K562 (cell line): Measurements from ENCODE around the gene RBM44. TPM values are rescaled to one million over a fixed set of nuclear protein-coding genes. Genes with fewer than 3 reads are reported as not detected.
"Not testable (repeated sequence)": the region's sequence is repeated elsewhere in the genome, so short reads cannot be mapped to it uniquely, and the experiment has no call there.

Source experiments
- ATAC-seq: fragments of 200-7000 bp; cut with Tn5 transposase; 3 replicates; pipeline ENCODE4 v1.9.1; 2020; ENCODE audit warnings: moderate library complexity
- BruUV-seq: library from RNA; stranded (reverse); fragments of 400-500 nt; replicated peaks from 2 replicates; lab custom pipeline; 2021; lab: Mats Ljungman, UMichigan
- CTCF ChIA-PET: fragments of 300-600 bp; formaldehyde crosslinking; extraction: SDS; loops from one replicate; lab custom pipeline; 2021; ENCODE audit warnings: low intra/inter-chr PET ratio; lab: Yijun Ruan, JAX
- POLR2A ChIA-PET: fragments of 300-600, 350-650 bp; sonication (Branson Sonifier 250); formaldehyde crosslinking; extraction: SDS; loops from one replicate; lab custom pipeline; 2021; ENCODE audit warnings: antibody characterized with exemption, inconsistent platforms; lab: Yijun Ruan, JAX
- DNase-seq, 4 experiments: peaks; one replicate each; pipeline versions ENCODE4 v3.0.0 to v3.0.0-alpha.2; 2011 to 2018; ENCODE audit warnings: low spot score in 3 of 4, mixed read lengths in 3 of 4; ENCODE audit errors: extremely low read depth in 1 of 4
- FAIRE-seq: peaks from 2 replicates; lab custom pipeline; 2011; peaks lifted over from hg19 to GRCh38; lab: Jason Lieb, UNC
- H2AFZ ChIP-seq: 2 replicates; pipeline ENCODE4 v1.6.0; 2011; ENCODE audit warnings: low read depth, low read length, control low read depth, inconsistent platforms
- H3K27ac ChIP-seq: fragments of 200-600 bp; 3 replicates; pipeline ENCODE4 v1.8.0; 2011; ENCODE audit warnings: low read depth, mild to moderate bottlenecking, control low read depth, inconsistent platforms, low read length, moderate library complexity, mixed read lengths; ENCODE audit errors: extremely low read depth
- H3K27me3 ChIP-seq, 2 experiments: fragments of 300-600 bp in 1 of 2; 2 replicates in 1 of 2; 3 replicates in 1 of 2; pipeline versions ENCODE4 v1.6.0 to v1.8.0; 2011; ENCODE audit warnings: inconsistent platforms in 2 of 2, low read length in 2 of 2, mild to moderate bottlenecking in 1 of 2, mixed read lengths in 1 of 2, moderate library complexity in 1 of 2; ENCODE audit not compliant: control insufficient read depth in 2 of 2, insufficient read depth in 2 of 2
- H3K36me3 ChIP-seq: fragments of 300-600 bp; 3 replicates; pipeline ENCODE4 v1.8.0; 2011; ENCODE audit warnings: mild to moderate bottlenecking, low read length, inconsistent platforms; ENCODE audit not compliant: control insufficient read depth, insufficient read depth
- H3K4me1 ChIP-seq, 2 experiments: fragments of 200-600 bp in 1 of 2; replicated peaks in 1 of 2; 2 replicates in 1 of 2; 3 replicates in 1 of 2; pipeline versions ENCODE4 v1.5.1 to v1.8.0; 2011; ENCODE audit warnings: inconsistent platforms in 2 of 2, low read length in 2 of 2, mild to moderate bottlenecking in 1 of 2, mixed read lengths in 1 of 2, moderate library complexity in 1 of 2; ENCODE audit not compliant: control insufficient read depth in 2 of 2, insufficient read depth in 2 of 2
- H3K4me2 ChIP-seq: 2 replicates; pipeline ENCODE4 v1.6.1; 2011; ENCODE audit warnings: low read length, control low read depth, inconsistent platforms, mixed read lengths; ENCODE audit not compliant: insufficient read depth
- H3K4me3 ChIP-seq: fragments of 200-600 bp; sonication (generic), shearing (Covaris generic); 2 replicates; pipeline ENCODE4 v1.5.1; 2016; ENCODE audit warnings: control low read depth, inconsistent platforms
- H3K79me2 ChIP-seq: fragments of 200-600 bp; 3 replicates; pipeline ENCODE4 v1.8.0; 2011; ENCODE audit warnings: low read length, inconsistent platforms; ENCODE audit not compliant: control insufficient read depth, insufficient read depth
- H3K9ac ChIP-seq, 2 experiments: 2 replicates each; pipeline versions ENCODE4 v1.6.0 to v1.6.1; 2011; ENCODE audit warnings: low read depth in 2 of 2, low read length in 2 of 2, control low read depth in 1 of 2, inconsistent platforms in 1 of 2, mild to moderate bottlenecking in 1 of 2, mixed read lengths in 1 of 2; ENCODE audit not compliant: insufficient read depth in 1 of 2
- H3K9me1 ChIP-seq: one replicate; pipeline ENCODE4 v1.6.0; 2011; ENCODE audit warnings: inconsistent platforms, mild to moderate bottlenecking, low read length, moderate library complexity; ENCODE audit not compliant: control insufficient read depth, insufficient read depth
- H3K9me3 ChIP-seq: replicated peaks from 2 replicates; pipeline ENCODE4 v1.5.1; 2011; ENCODE audit warnings: low read depth, low read length, inconsistent platforms; ENCODE audit not compliant: control insufficient read depth, insufficient read depth
- H4K20me1 ChIP-seq: replicated peaks from 2 replicates; pipeline ENCODE4 v1.6.1; 2011; ENCODE audit warnings: low read length, inconsistent platforms, mixed read lengths; ENCODE audit not compliant: control insufficient read depth, insufficient read depth
- CAMTA2 ChIP-seq: fragments of 250-450 bp; sonication (Bioruptor Pico); conservative IDR thresholded peaks from 2 replicates; pipeline ENCODE4 v1.5.1; 2022
- CCNT2 ChIP-seq: IDR thresholded peaks from 2 replicates; pipeline ENCODE4 v1.6.1; 2011; ENCODE audit warnings: borderline replicate concordance, low read depth, mild to moderate bottlenecking, moderate library complexity, mixed read lengths, low read length; ENCODE audit not compliant: insufficient read length; ENCODE audit errors: extremely low read depth
- CREB1 ChIP-seq, 2 experiments: sonication (generic) in 1 of 2; formaldehyde crosslinking in 1 of 2; IDR thresholded peaks; 2 replicates each; pipeline versions ENCODE4 v1.6.1 to v1.8.0; 2012 to 2022; ENCODE audit warnings: inconsistent platforms in 1 of 2, mild to moderate bottlenecking in 1 of 2, missing genetic modification reagents in 1 of 2, moderate library complexity in 1 of 2
- KLF1 ChIP-seq: fragments of 450-650 bp; IDR thresholded peaks from 2 replicates; pipeline ENCODE4 v1.6.1; 2016; ENCODE audit warnings: missing genetic modification characterization, missing compliant biosample characterization
- MAFG ChIP-seq: fragments of 450-650 bp; conservative IDR thresholded peaks from 2 replicates; pipeline ENCODE4 v1.6.1; 2016; ENCODE audit warnings: missing genetic modification characterization, missing compliant biosample characterization
- MIER1 ChIP-seq: fragments of 450-650 bp; IDR thresholded peaks from 2 replicates; pipeline ENCODE4 v1.6.1; 2016; ENCODE audit warnings: antibody characterized with exemption, mild to moderate bottlenecking, low read depth
- NCOA4 ChIP-seq: fragments of 450-650 bp; IDR thresholded peaks from 2 replicates; pipeline ENCODE4 v1.6.1; 2018; ENCODE audit warnings: mild to moderate bottlenecking; ENCODE audit not compliant: partially characterized antibody
- ZNF217 ChIP-seq: sonication (generic); formaldehyde crosslinking; IDR thresholded peaks from 2 replicates; pipeline ENCODE4 v1.8.0; 2022; ENCODE audit warnings: mild to moderate bottlenecking, missing genetic modification reagents
- WGBS: fragments of 100-300 bp; shearing (Covaris generic); methylation state at CpG from one replicate; pipeline ENCODE4 v1.1.6; 2016; ENCODE audit warnings: low coverage, mixed read lengths; ENCODE audit not compliant: insufficient coverage; ENCODE audit errors: missing lambda C conversion rate; 5-methylcytosine and 5-hydroxymethylcytosine counted together
- in situ Hi-C: fragments of 300-500 bp; cut with MboI; formaldehyde crosslinking; loops from 4 replicates; pipeline ENCODE4 v1.15.0; 2018; ENCODE audit warnings: inconsistent platforms, mixed read lengths
- intact Hi-C: fragments of 100-400 bp; cut with micrococcal nuclease; formaldehyde crosslinking; loops from 2 replicates; pipeline ENCODE4 v1.14.2; 2022
- polyA plus RNA-seq, 8 experiments: library from polyadenylated mRNA; depleted of rRNA in 4 of 8; stranded (reverse) in 5 of 8; unstranded in 3 of 8; fragments of >200 nt; fragmentation: Nextera tagmentation in 2 of 8; fragmentation: Illumina TruSeq in 1 of 8; extraction: Ambion mirVana in 2 of 8; extraction: Trizol in 1 of 8; gene quantifications; 2 replicates each; pipeline versions ENCODE4 v1.2.1 to v1.2.3, GENCODE V29; 2011 to 2014; ENCODE audit warnings: inconsistent platforms in 1 of 8, missing spikeins in 1 of 8
- total RNA-seq, 7 experiments: library from RNA; depleted of rRNA in 6 of 7; stranded (reverse); fragments of >200 nt in 6 of 7; fragmentation: Illumina TruSeq in 2 of 7; extraction: Trizol in 2 of 7; gene quantifications; 2 replicates each; pipeline versions ENCODE4 v1.2.1 to v1.2.3, GENCODE V29; 2011 to 2021; ENCODE audit warnings: low replicate concordance in 1 of 7
- TF ChIP-seq, protein P1 (sequence below): sonication (generic); formaldehyde crosslinking; IDR thresholded peaks from 2 replicates; pipeline ENCODE4 v1.8.1; 2023; ENCODE audit warnings: mild to moderate bottlenecking, missing genetic modification reagents
- TF ChIP-seq, protein P2 (sequence below): fragments of 450-650 bp; IDR thresholded peaks from 2 replicates; pipeline ENCODE4 v1.6.1; 2018; ENCODE audit not compliant: partially characterized antibody

Gene RBM44
- total and polyA plus RNA-seq, 9 of the 15 experiments (the other 6 are each of a cell fraction or from before 2014, with no cell fraction given) = 0.04 to 0.25 (median 0.13) TPM

DNA sequence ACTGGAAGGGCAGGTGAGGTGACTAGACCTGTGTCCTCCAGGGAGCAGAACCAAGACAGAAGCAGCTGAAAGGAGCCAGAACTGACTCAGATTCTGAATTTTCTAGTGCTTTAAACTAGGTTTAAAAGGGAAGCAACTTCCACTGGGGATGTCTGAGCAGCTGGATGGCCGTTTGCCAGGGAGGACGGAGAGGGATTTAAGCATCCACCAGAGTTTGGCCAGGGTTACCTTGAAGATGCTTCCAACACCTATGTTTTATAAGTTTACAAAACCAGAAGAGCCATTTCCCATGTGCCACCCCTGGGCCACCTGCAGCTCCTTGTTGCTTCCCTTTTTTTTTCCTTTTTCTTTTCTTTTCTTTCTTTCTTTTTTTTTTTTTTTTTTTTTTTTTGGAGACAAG is 48.6 kb upstream of the RBM44 start:
- no peaks in the 10 kb centered on the region for H3K79me2 ChIP-seq
- H3K9me3 ChIP-seq = no peaks in the 10 kb centered on the region
- no peak overlapping the region for H2AFZ ChIP-seq
- TF ChIP-seq ZNF217 (CRISPR knock-in tag) (no peak), CCNT2 (no peak), MAFG (tag) (no peak), MIER1 (no peak), NCOA4 (no peak), CREB1 (IDR thresholded peaks at IDR 0.05) (no peak), CREB1 (CRISPR knock-in tag; IDR thresholded peaks at IDR 0.05) (no peak), CAMTA2 (CRISPR knock-in tag) (no peak), KLF1 (tag) (no peak)
- TF ChIP-seq, protein P1, sequence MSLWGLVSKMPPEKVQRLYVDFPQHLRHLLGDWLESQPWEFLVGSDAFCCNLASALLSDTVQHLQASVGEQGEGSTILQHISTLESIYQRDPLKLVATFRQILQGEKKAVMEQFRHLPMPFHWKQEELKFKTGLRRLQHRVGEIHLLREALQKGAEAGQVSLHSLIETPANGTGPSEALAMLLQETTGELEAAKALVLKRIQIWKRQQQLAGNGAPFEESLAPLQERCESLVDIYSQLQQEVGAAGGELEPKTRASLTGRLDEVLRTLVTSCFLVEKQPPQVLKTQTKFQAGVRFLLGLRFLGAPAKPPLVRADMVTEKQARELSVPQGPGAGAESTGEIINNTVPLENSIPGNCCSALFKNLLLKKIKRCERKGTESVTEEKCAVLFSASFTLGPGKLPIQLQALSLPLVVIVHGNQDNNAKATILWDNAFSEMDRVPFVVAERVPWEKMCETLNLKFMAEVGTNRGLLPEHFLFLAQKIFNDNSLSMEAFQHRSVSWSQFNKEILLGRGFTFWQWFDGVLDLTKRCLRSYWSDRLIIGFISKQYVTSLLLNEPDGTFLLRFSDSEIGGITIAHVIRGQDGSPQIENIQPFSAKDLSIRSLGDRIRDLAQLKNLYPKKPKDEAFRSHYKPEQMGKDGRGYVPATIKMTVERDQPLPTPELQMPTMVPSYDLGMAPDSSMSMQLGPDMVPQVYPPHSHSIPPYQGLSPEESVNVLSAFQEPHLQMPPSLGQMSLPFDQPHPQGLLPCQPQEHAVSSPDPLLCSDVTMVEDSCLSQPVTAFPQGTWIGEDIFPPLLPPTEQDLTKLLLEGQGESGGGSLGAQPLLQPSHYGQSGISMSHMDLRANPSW (CRISPR knock-in tag) = no peak
- TF ChIP-seq, protein P2, sequence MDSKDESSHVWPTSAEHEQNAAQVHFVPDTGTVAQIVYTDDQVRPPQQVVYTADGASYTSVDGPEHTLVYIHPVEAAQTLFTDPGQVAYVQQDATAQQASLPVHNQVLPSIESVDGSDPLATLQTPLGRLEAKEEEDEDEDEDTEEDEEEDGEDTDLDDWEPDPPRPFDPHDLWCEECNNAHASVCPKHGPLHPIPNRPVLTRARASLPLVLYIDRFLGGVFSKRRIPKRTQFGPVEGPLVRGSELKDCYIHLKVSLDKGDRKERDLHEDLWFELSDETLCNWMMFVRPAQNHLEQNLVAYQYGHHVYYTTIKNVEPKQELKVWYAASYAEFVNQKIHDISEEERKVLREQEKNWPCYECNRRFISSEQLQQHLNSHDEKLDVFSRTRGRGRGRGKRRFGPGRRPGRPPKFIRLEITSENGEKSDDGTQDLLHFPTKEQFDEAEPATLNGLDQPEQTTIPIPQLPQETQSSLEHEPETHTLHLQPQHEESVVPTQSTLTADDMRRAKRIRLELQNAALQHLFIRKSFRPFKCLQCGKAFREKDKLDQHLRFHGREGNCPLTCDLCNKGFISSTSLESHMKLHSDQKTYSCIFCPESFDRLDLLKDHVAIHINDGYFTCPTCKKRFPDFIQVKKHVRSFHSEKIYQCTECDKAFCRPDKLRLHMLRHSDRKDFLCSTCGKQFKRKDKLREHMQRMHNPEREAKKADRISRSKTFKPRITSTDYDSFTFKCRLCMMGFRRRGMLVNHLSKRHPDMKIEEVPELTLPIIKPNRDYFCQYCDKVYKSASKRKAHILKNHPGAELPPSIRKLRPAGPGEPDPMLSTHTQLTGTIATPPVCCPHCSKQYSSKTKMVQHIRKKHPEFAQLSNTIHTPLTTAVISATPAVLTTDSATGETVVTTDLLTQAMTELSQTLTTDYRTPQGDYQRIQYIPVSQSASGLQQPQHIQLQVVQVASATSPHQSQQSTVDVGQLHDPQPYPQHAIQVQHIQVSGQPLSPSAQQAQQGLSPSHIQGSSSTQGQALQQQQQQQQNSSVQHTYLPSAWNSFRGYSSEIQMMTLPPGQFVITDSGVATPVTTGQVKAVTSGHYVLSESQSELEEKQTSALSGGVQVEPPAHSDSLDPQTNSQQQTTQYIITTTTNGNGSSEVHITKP = no peak
- ATAC-seq (no peak), DNase-seq (no peak), FAIRE-seq (no peak)
- no TSS peak for BruUV-seq
- intact Hi-C loops (loop anchor here (10.0 kb wide), 1 partner anchor 165 kb away; no protein-coding TSS in a partner anchor), in situ Hi-C loops (no loop called here)
- H4K20me1 ChIP-seq = no peaks in the 10 kb centered on the region
- no peaks in the 10 kb centered on the region for H3K9me1 ChIP-seq
- peaks cover 18% of the 10 kb centered on the region; the same call in 1 of the 3 replicates for H3K36me3 ChIP-seq
- CTCF ChIA-PET = no interaction called here
- H3K27ac ChIP-seq = no peak overlapping the region
- H3K4me3 ChIP-seq = no peak overlapping the region
- no peaks in the 10 kb centered on the region for H3K4me1 ChIP-seq
- H3K9ac ChIP-seq = no peak overlapping the region
- POLR2A ChIA-PET = interaction anchor here (0.7 kb wide), 1 partner anchor 15 kb away, joined by 4 read pairs; no protein-coding TSS in a partner anchor
- H3K27me3 ChIP-seq = no peaks in the 10 kb centered on the region
- WGBS = 100% methylated on average over 2 of the region's 2 CpGs
- H3K4me2 ChIP-seq = no peak overlapping the region

DNA sequence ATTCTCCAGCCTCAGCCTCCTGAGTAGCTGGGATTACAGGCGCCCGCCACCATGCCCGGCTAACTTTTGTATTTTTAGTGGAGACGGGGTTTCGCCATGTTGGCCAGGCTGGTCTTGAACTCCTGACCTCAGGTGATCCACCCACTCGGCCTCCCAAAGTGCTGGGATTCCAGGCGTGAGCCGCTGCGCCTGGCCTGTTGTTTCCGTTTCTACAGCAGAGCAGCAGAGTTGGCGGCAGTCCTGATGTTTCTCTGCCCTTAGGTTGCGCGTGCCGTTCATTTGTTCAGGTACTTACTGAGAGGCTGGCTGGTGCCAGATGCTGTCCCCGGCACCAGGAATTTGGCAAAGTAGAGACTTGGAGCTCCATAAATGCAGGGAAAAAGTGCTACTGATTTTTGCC is 48.1 kb upstream of the RBM44 start:
- H3K9me3 ChIP-seq, H3K27me3 ChIP-seq, intact Hi-C loops, POLR2A ChIA-PET, H3K79me2 ChIP-seq, H3K9ac ChIP-seq, H4K20me1 ChIP-seq, H3K4me1 ChIP-seq, H3K27ac ChIP-seq, FAIRE-seq, H3K9me1 ChIP-seq, CTCF ChIA-PET, ATAC-seq, DNase-seq, H2AFZ ChIP-seq, H3K4me2 ChIP-seq, in situ Hi-C loops, BruUV-seq, H3K4me3 ChIP-seq: not testable (repeated sequence)
- peaks cover 23% of the 10 kb centered on the region; the same call in 1 of the 3 replicates for H3K36me3 ChIP-seq
- 100% methylated on average over 6 of the region's 15 CpGs for WGBS
